HepG2 (cell line): ENCODE data around the gene ARPC1B. TPM values are rescaled to one million over a fixed set of nuclear protein-coding genes. Genes with fewer than 3 reads are reported as not detected.

ENCODE experiments used
- CERS6 ChIP-seq: sonication (generic); formaldehyde crosslinking; IDR thresholded peaks from 2 replicates; pipeline ENCODE4 v1.5.0; 2020; ENCODE audit warnings: missing genetic modification reagents
- DPF2 ChIP-seq: sonication (generic); formaldehyde crosslinking; IDR thresholded peaks from 2 replicates; pipeline ENCODE4 v1.4.0; 2020; ENCODE audit warnings: mild to moderate bottlenecking, low read depth, missing genetic modification reagents, borderline replicate concordance
- ELF4 ChIP-seq: sonication (generic); formaldehyde crosslinking; IDR thresholded peaks from 2 replicates; pipeline ENCODE4 v1.5.0; 2020; ENCODE audit warnings: missing genetic modification reagents, mild to moderate bottlenecking, moderate library complexity, borderline replicate concordance
- FOSL1 ChIP-seq: sonication (generic); formaldehyde crosslinking; IDR thresholded peaks from 2 replicates; pipeline ENCODE4 v1.9.0; 2021; ENCODE audit warnings: missing genetic modification reagents, borderline replicate concordance
- FOXM1 ChIP-seq: sonication (generic); formaldehyde crosslinking; IDR thresholded peaks from 2 replicates; pipeline ENCODE4 v1.5.0; 2020; ENCODE audit warnings: missing genetic modification reagents
- HMG20B ChIP-seq: conservative IDR thresholded peaks from 2 replicates; pipeline ENCODE4 v1.6.1; 2016; ENCODE audit warnings: missing genetic modification reagents, missing compliant biosample characterization
- NR2F1 ChIP-seq, 2 experiments: fragments of 450-650 bp in 1 of 2; formaldehyde crosslinking in 1 of 2; IDR thresholded peaks; 2 replicates each; pipeline versions ENCODE4 v1.5.0 to v1.6.1; 2016 to 2020; ENCODE audit warnings: mild to moderate bottlenecking in 1 of 2, missing compliant biosample characterization in 1 of 2, missing genetic modification reagents in 1 of 2, moderate library complexity in 1 of 2
- POGK ChIP-seq: sonication (generic); formaldehyde crosslinking; conservative IDR thresholded peaks from 2 replicates; pipeline ENCODE4 v1.8.0; 2022; ENCODE audit warnings: mild to moderate bottlenecking, moderate library complexity, missing genetic modification reagents
- RFX3 ChIP-seq: IDR thresholded peaks from 2 replicates; pipeline ENCODE4 v1.6.1; 2016; ENCODE audit warnings: missing biosample characterization, missing genetic modification reagents
- STAT6 ChIP-seq: sonication (generic); formaldehyde crosslinking; IDR thresholded peaks from 2 replicates; pipeline ENCODE4 v1.4.0; 2020; ENCODE audit warnings: missing genetic modification reagents, mild to moderate bottlenecking, borderline replicate concordance
- SYNCRIP ChIP-seq: fragments of 200-400 bp; formaldehyde crosslinking; IDR thresholded peaks from 2 replicates; pipeline ENCODE4 v1.6.1; 2018; ENCODE audit warnings: mild to moderate bottlenecking, low read depth, low read length; ENCODE audit not compliant: insufficient read depth
- TARDBP ChIP-seq: sonication (generic); formaldehyde crosslinking; IDR thresholded peaks from 2 replicates; pipeline ENCODE4 v1.8.0; 2022; ENCODE audit warnings: mild to moderate bottlenecking, missing genetic modification reagents
- ZBTB38 ChIP-seq: sonication (generic); formaldehyde crosslinking; IDR thresholded peaks from 2 replicates; pipeline ENCODE4 v1.5.1; 2020; ENCODE audit warnings: mild to moderate bottlenecking, missing genetic modification reagents
- ZBTB46 ChIP-seq: sonication (generic); formaldehyde crosslinking; IDR thresholded peaks from 2 replicates; pipeline ENCODE4 v1.4.0; 2020; ENCODE audit warnings: mild to moderate bottlenecking, missing genetic modification reagents, borderline replicate concordance
- ZBTB8A ChIP-seq: sonication (generic); formaldehyde crosslinking; IDR thresholded peaks from 2 replicates; pipeline ENCODE4 v1.4.0; 2020; ENCODE audit warnings: mild to moderate bottlenecking, low read depth, missing genetic modification reagents, borderline replicate concordance
- ZNF274 ChIP-seq: sonication (generic); formaldehyde crosslinking; IDR thresholded peaks from 2 replicates; pipeline ENCODE4 v1.5.1; 2020; ENCODE audit warnings: mild to moderate bottlenecking, missing genetic modification reagents
- ZNF296 ChIP-seq: sonication (generic); formaldehyde crosslinking; conservative IDR thresholded peaks from 2 replicates; pipeline ENCODE4 v1.5.0; 2020; ENCODE audit warnings: mild to moderate bottlenecking, missing genetic modification reagents
- ZNF629 ChIP-seq: sonication (generic); formaldehyde crosslinking; conservative IDR thresholded peaks from 2 replicates; pipeline ENCODE4 v1.5.0; 2020; ENCODE audit warnings: missing genetic modification reagents
- polyA plus RNA-seq, 8 experiments: library from polyadenylated mRNA; depleted of rRNA in 3 of 8; stranded (reverse) in 7 of 8; unstranded in 1 of 8; fragments of >200 nt; fragmentation: Illumina TruSeq in 4 of 8; extraction: Trizol in 4 of 8; gene quantifications; 2 replicates each; pipeline versions ENCODE4 v1.2.1 to v1.2.3, GENCODE V29; 2011 to 2016; ENCODE audit warnings: low read depth in 4 of 8, missing spikeins in 1 of 8, mixed read lengths in 1 of 8; ENCODE audit not compliant: insufficient read depth in 1 of 8
- total RNA-seq, 5 experiments: library from RNA; depleted of rRNA; stranded (reverse); fragments of >200 nt; fragmentation: Illumina TruSeq; extraction: Trizol; gene quantifications; 2 replicates each; pipeline ENCODE4 v1.2.3, GENCODE V29; 2016; ENCODE audit warnings: low read depth in 1 of 5

ARPC1B gene
- total and polyA plus RNA-seq, 2 of the 13 experiments (the other 11 are each of a cell fraction or from before 2014, with no cell fraction given): 72.9 to 89.1 TPM

GRCh38 chr7:99325592-99326407 lies 48.7 kb upstream of the ARPC1B start, which contains the start of gene ARPC1A (continued):
- TF ChIP-seq ZBTB46 (CRISPR knock-in tag) (no peak), ZNF274 (peak; percentile 90), TARDBP (CRISPR knock-in tag) (peak; percentile 66), DPF2 (CRISPR knock-in tag) (no peak), NR2F1 (CRISPR knock-in tag; IDR thresholded peaks at IDR 0.05) (no peak), ZBTB38 (peak; percentile 74), RFX3 (no peak), ZNF296 (CRISPR knock-in tag) (no peak), ZNF629 (CRISPR knock-in tag) (0 out of 2 replicates have a peak, but pooled peaks have one; percentile 20), ELF4 (CRISPR knock-in tag) (peak; percentile 90), CERS6 (CRISPR knock-in tag) (peak; percentile 23; the same call in 1 of the 2 replicates), POGK (CRISPR knock-in tag) (peak; percentile 81), ZBTB8A (no peak), FOXM1 (CRISPR knock-in tag) (no peak), STAT6 (CRISPR knock-in tag) (peak; percentile 70; the same call in 1 of the 2 replicates), HMG20B (no peak), FOSL1 (CRISPR knock-in tag) (no peak), SYNCRIP (no peak)
